EL (cell line): Measurements from ENCODE around the gene GSG1.
"Not testable (repeated sequence)": the region's sequence is repeated elsewhere in the genome, so short reads cannot be mapped to it uniquely, and the experiment has no call there.

Experiments used
- DNase-seq: peaks from one replicate; pipeline ENCODE4 v3.0.0-alpha.2; 2016

Gene GSG1

GRCh38 chr12:13088496-13088895 lies 15.0 kb downstream of the GSG1 start:
- DNase-seq, result no peak

GRCh38 chr12:13087766-13088165 lies 15.7 kb downstream of the GSG1 start:
- DNase-seq, result no peak

GRCh38 chr12:13085968-13086686 lies 17.3 kb downstream of the GSG1 start:
- DNase-seq, result no peak

- no peak for DNase-seq
Observed at GRCh38 chr12:13084898-13085640, 18.4 kb downstream of the GSG1 start.

GRCh38 chr12:13083638-13084037 lies 19.8 kb downstream of the GSG1 start:
- not testable (repeated sequence) for DNase-seq

- no peak for DNase-seq
Observed at GRCh38 chr12:13082861-13083260, 20.6 kb downstream of the GSG1 start.

GRCh38 chr12:13080266-13080665 lies 23.2 kb downstream of the GSG1 start:
- DNase-seq, result no peak

- DNase-seq, result no peak
Observed at GRCh38 chr12:13079440-13079906, 24.0 kb downstream of the GSG1 start.

GRCh38 chr12:13075786-13076570 lies 27.5 kb downstream of the GSG1 start:
- DNase-seq, result no peak

- peak; percentile 19 for DNase-seq
Observed at GRCh38 chr12:13075118-13075480, 28.4 kb downstream of the GSG1 start.

- peak; percentile 35 for DNase-seq
Observed at GRCh38 chr12:13074396-13075117, 28.9 kb downstream of the GSG1 start.

- DNase-seq, result no peak
Observed at GRCh38 chr12:13073173-13073572, 30.3 kb downstream of the GSG1 start.

- DNase-seq, result no peak
Observed at GRCh38 chr12:13071305-13072280, 31.9 kb downstream of the GSG1 start.

GRCh38 chr12:13069380-13069779 lies 34.1 kb downstream of the GSG1 start:
- DNase-seq, result no peak

- DNase-seq, result no peak
Observed at GRCh38 chr12:13067322-13067721, 36.1 kb downstream of the GSG1 start.

- no peak for DNase-seq
Observed at GRCh38 chr12:13066459-13066858, 37.0 kb downstream of the GSG1 start.

GRCh38 chr12:13066014-13066413 lies 37.5 kb downstream of the GSG1 start:
- no peak for DNase-seq

- no peak for DNase-seq
Observed at GRCh38 chr12:13062669-13063068, 40.8 kb downstream of the GSG1 start.

- no peak for DNase-seq
Observed at GRCh38 chr12:13061377-13061776, 42.1 kb downstream of the GSG1 start.

- no peak for DNase-seq
Observed at GRCh38 chr12:13060581-13060980, 42.9 kb downstream of the GSG1 start.

- DNase-seq, result not testable (repeated sequence)
Observed at GRCh38 chr12:13053617-13054016, 49.9 kb downstream of the GSG1 start.

- DNase-seq, result no peak
Observed at GRCh38 chr12:13052421-13052820, 51.0 kb downstream of the GSG1 start.
